ENCODE data around the gene APBA3.

Gene APBA3

DNA sequence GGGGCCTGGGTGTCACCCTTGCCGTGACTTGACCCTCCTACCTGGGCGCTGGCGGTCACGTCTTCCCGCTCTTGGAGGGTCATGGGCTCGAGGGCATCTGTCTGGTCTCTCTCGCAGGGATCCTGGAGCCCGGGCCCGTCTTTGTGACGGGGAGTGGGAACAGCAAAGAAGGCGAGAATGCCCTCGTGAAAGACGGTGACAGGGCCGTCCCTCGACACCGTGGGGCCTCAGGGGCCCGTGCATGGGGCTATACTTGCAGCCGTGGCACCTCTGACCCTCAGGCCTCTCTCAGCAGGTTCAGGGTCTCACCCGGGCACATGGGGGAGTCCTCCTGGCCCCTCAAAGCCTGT, 45.6 kb upstream of the APBA3 start:
- no peak overlapping the region for H3K4me3 ChIP-seq (ENCODE audit: low read length)
- no peak for DNase-seq (ENCODE audit: low read depth)
- TF ChIP-seq, protein P1, sequence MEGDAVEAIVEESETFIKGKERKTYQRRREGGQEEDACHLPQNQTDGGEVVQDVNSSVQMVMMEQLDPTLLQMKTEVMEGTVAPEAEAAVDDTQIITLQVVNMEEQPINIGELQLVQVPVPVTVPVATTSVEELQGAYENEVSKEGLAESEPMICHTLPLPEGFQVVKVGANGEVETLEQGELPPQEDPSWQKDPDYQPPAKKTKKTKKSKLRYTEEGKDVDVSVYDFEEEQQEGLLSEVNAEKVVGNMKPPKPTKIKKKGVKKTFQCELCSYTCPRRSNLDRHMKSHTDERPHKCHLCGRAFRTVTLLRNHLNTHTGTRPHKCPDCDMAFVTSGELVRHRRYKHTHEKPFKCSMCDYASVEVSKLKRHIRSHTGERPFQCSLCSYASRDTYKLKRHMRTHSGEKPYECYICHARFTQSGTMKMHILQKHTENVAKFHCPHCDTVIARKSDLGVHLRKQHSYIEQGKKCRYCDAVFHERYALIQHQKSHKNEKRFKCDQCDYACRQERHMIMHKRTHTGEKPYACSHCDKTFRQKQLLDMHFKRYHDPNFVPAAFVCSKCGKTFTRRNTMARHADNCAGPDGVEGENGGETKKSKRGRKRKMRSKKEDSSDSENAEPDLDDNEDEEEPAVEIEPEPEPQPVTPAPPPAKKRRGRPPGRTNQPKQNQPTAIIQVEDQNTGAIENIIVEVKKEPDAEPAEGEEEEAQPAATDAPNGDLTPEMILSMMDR (IDR thresholded peaks at IDR 0.05; ENCODE audit: insufficient read depth, low read depth, low read length, missing control alignments) = no peak

DNA sequence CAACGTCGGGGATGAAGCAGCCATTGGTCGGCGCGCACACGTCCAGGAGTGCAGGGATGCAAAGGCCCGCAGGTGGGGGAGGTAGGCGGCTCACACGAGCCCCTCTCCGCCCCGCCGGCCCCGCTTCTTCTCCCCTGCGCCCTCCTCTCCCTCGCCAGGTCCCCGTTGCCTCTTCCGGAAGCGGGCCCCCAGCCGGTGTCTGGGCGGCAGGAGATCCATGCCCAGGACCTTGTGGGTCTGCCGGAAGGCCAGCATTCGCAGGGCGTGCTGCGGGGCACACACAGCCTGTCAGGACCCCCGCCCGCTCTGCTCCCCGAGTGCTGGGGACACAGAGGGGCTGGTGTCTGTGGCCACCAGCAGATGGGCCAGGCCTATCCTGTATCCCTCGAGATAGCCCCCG, 44.4 kb upstream of the APBA3 start:
- H3K4me3 ChIP-seq (ENCODE audit: low read length) = no peak overlapping the region
- TF ChIP-seq, protein P1 (IDR thresholded peaks at IDR 0.05; ENCODE audit: insufficient read depth, low read depth, low read length, missing control alignments) = no peak
- DNase-seq (ENCODE audit: low read depth) = no peak

DNA sequence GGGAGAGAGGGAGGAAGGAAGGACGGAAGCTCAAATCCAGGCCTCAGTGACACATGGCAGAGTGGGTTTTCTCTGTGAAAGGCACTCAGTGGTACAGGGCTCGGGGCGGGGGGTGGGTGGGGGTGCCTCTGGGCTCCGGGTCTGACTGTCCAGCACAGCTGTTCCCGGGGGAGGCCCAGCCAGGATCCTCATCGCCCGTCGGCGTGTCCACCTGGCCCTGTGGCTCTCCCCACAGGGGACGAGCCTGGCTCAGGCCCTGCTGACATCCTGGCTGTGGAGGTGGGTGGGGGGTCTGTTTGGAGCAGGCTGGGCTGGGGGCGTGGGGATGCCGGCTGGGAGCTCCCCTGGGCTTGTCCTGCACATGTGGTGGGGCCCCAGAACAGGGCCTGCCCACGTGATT, 42.9 kb upstream of the APBA3 start:
- H3K4me3 ChIP-seq (ENCODE audit: low read length) = no peak overlapping the region
- no peak for DNase-seq (ENCODE audit: low read depth)
- TF ChIP-seq, protein P1 (IDR thresholded peaks at IDR 0.05; ENCODE audit: insufficient read depth, low read depth, low read length, missing control alignments) = no peak

- DNase-seq (ENCODE audit: low read depth) = no peak
- no peak overlapping the region for H3K4me3 ChIP-seq (ENCODE audit: low read length)
- TF ChIP-seq, protein P1 (IDR thresholded peaks at IDR 0.05; ENCODE audit: insufficient read depth, low read depth, low read length, missing control alignments) = no peak
These were observed 42.5 kb upstream of the APBA3 start for GRCh38 chr19:3803986-3804385.

- TF ChIP-seq, protein P1 (IDR thresholded peaks at IDR 0.05; ENCODE audit: insufficient read depth, low read depth, low read length, missing control alignments) = no peak
- DNase-seq (ENCODE audit: low read depth) = no peak
- H3K4me3 ChIP-seq (ENCODE audit: low read length) = no peak overlapping the region
These were observed 41.8 kb upstream of the APBA3 start for GRCh38 chr19:3803114-3803888.

- TF ChIP-seq, protein P1 (IDR thresholded peaks at IDR 0.05; ENCODE audit: insufficient read depth, low read depth, low read length, missing control alignments) = peak; percentile 20
- peak; percentile 14 for DNase-seq (ENCODE audit: low read depth)
- no peak overlapping the region for H3K4me3 ChIP-seq (ENCODE audit: low read length)
These were observed 40.1 kb upstream of the APBA3 start for GRCh38 chr19:3801412-3802096.

Measured in epithelial cell of esophagus (primary cell).